Measurements from ENCODE around the gene GYG2.

DNA sequence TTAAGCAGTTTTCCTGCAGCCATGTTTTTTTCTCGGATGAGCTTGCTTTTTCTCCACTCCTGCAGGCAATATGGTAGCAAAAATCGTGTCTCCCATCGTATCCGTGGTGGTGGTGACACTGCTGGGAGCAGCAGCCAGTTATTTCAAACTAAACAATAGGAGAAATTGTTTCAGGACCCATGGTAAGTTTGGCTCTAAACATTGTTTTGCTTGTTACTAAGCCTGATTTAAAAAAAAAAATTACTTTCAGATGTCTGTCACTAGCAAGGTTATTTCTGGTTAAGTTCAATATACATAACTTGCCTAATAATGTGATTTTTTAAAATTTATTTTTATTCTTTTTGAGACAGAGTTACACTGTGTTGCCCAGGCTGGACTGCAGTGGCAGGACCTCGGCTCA lies 17.5 kb upstream of the GYG2 start:
- TF ChIP-seq CTCF (conservative IDR thresholded peaks at IDR 0.05) (no peak), EZH2 (IDR thresholded peaks at IDR 0.05; ENCODE audit: low read depth) (no peak)

Data from PC-9 (cell line).